ENCODE data around the gene LEMD3. TPM values are rescaled to one million over a fixed set of nuclear protein-coding genes. Genes with fewer than 3 reads are reported as not detected.

Gene LEMD3
- total RNA-seq, 1 donor from 2014 or later = 13.5 TPM

- Histone ChIP-seq H3K27me3 (ENCODE audit: low read depth) (peaks cover 98% of the 10 kb centered on the region), H3K27ac (replicated peaks) (no peak overlapping the region)
- peak; percentile 65 for TF ChIP-seq CTCF (IDR thresholded peaks at IDR 0.05; ENCODE audit: borderline replicate concordance)
These were observed 45.8 kb upstream of the LEMD3 start for GRCh38 chr12:65123435-65124063.

DNA sequence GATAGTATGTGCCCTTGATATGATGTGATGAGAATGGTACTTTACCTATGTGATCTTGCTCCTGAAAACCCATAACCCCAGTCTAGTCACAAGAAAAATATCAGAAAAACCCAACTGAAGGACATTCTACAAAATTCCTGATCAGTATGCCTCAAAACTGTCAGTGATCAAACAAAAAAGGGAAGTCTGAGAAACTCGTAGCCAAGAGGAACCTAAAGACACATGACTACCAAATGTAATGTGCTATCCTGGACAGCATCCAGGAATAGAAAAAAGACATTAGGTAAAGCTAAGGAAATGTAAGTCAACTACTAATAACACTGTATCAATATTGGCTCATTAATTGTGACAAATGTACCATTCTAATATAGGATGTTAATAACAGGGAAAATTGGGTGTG, 44.1 kb upstream of the LEMD3 start:
- peaks cover 96% of the 10 kb centered on the region for H3K27me3 ChIP-seq (ENCODE audit: low read depth)
- intact Hi-C loops (cut with micrococcal nuclease) = no loop called here

More at GRCh38 chr12:65123435-65124063, 45.8 kb upstream of the LEMD3 start:
- Histone ChIP-seq H3K4me3 (no peak overlapping the region), H3K4me1 (peaks cover 11% of the 10 kb centered on the region), H3K36me3 (no peaks in the 10 kb centered on the region), H3K9me3 (replicated peaks) (no peaks in the 10 kb centered on the region)
- no peak for DNase-seq
- intact Hi-C loops (cut with micrococcal nuclease) = no loop called here

GRCh38 chr12:65125975-65126374, 43.4 kb upstream of the LEMD3 start:
- intact Hi-C loops (cut with micrococcal nuclease) = no loop called here
- TF ChIP-seq CTCF (IDR thresholded peaks at IDR 0.05; ENCODE audit: borderline replicate concordance) = no peak
- peaks cover 7% of the 10 kb centered on the region for H3K4me1 ChIP-seq

More for the DNA sequence above, 44.1 kb upstream of the LEMD3 start:
- Histone ChIP-seq H3K4me3 (no peak overlapping the region), H3K9me3 (replicated peaks) (no peaks in the 10 kb centered on the region), H3K36me3 (no peaks in the 10 kb centered on the region), H3K4me1 (peaks cover 11% of the 10 kb centered on the region), H3K27ac (replicated peaks) (no peak overlapping the region)
- DNase-seq = no peak
- no peak for TF ChIP-seq CTCF (IDR thresholded peaks at IDR 0.05; ENCODE audit: borderline replicate concordance)

GRCh38 chr12:65126482-65126881, 42.9 kb upstream of the LEMD3 start:
- DNase-seq = no peak
- Histone ChIP-seq H3K27me3 (ENCODE audit: low read depth) (peaks cover 96% of the 10 kb centered on the region), H3K27ac (replicated peaks) (no peak overlapping the region), H3K4me1 (peaks cover 2% of the 10 kb centered on the region), H3K4me3 (no peak overlapping the region), H3K36me3 (no peaks in the 10 kb centered on the region), H3K9me3 (replicated peaks) (no peaks in the 10 kb centered on the region)
- intact Hi-C loops (cut with micrococcal nuclease) = no loop called here
- TF ChIP-seq CTCF (IDR thresholded peaks at IDR 0.05; ENCODE audit: borderline replicate concordance) = no peak

More at GRCh38 chr12:65125975-65126374, 43.4 kb upstream of the LEMD3 start:
- Histone ChIP-seq H3K27ac (replicated peaks) (no peak overlapping the region), H3K9me3 (replicated peaks) (no peaks in the 10 kb centered on the region), H3K36me3 (no peaks in the 10 kb centered on the region), H3K27me3 (ENCODE audit: low read depth) (peaks cover 96% of the 10 kb centered on the region), H3K4me3 (no peak overlapping the region)
- DNase-seq = no peak

DNA sequence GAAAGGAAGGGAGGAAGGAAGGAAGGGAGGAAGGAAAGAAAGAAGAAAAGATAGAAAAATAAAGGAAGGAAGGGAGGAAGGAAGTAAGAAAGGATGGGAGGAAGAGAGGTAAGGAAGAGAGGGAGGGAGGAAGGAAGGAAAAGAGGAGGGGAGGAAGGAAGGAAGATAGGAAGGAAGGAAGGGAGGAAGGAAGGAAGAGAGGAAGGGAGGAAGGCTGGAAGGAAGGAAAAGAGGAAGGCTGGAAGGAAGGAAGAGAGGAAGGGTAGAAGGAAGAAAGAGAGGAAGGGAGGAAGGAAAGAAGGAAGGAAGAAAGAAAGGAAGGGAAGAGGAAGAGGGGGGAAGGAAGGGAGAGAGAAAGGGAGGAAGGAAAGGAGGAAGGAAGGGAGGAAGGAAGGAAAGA, 35.5 kb upstream of the LEMD3 start:
- Histone ChIP-seq H3K4me3 (no peak overlapping the region), H3K27ac (replicated peaks) (no peak overlapping the region), H3K36me3 (no peaks in the 10 kb centered on the region), H3K27me3 (ENCODE audit: low read depth) (peaks cover 44% of the 10 kb centered on the region), H3K4me1 (no peaks in the 10 kb centered on the region), H3K9me3 (replicated peaks) (peaks cover 10% of the 10 kb centered on the region)
- no peak for DNase-seq
- TF ChIP-seq CTCF (IDR thresholded peaks at IDR 0.05; ENCODE audit: borderline replicate concordance) = no peak
- intact Hi-C loops (cut with micrococcal nuclease) = no loop called here

All from left ventricle myocardium inferior (tissue), 1 donor.